Lower lobe of right lung (tissue), 2 donors: Measurements from ENCODE around the gene PPP1R14D. TPM values are rescaled to one million over a fixed set of nuclear protein-coding genes. Genes with fewer than 3 reads are reported as not detected.
A peak's percentile ranks its signal among the peaks of the same experiment; 100 is the strongest.

Source experiments
- ATAC-seq, 2 donors: fragments of 200-7000 bp; cut with Tn5 transposase; one replicate each; pipeline ENCODE4 v1.9.1; 2020 to 2022; ENCODE audit warnings: mild to moderate bottlenecking in 2 of 2, moderate library complexity in 2 of 2
- DNase-seq: peaks from one replicate; pipeline ENCODE4 v3.0.0-alpha.2; 2020
- H3K27ac ChIP-seq: fragments of 200-600 bp; one replicate; pipeline ENCODE4 v1.8.0; 2022
- H3K27me3 ChIP-seq: fragments of 200-600 bp; one replicate; pipeline ENCODE4 v1.8.0; 2022; ENCODE audit warnings: low read depth
- H3K36me3 ChIP-seq: fragments of 200-600 bp; one replicate; pipeline ENCODE4 v1.8.0; 2022; ENCODE audit warnings: mild to moderate bottlenecking
- H3K4me1 ChIP-seq: fragments of 200-600 bp; one replicate; pipeline ENCODE4 v1.8.0; 2022
- H3K4me3 ChIP-seq: fragments of 200-600 bp; one replicate; pipeline ENCODE4 v1.8.0; 2022; ENCODE audit warnings: mild to moderate bottlenecking
- H3K9me3 ChIP-seq: fragments of 200-600 bp; one replicate; pipeline ENCODE4 v1.8.0; 2022
- intact Hi-C: fragments of 100-400 bp; cut with DNase I; formaldehyde crosslinking; loops from one replicate; pipeline ENCODE4 v1.11.0; 2022
- total RNA-seq: library from RNA; stranded (reverse); fragmentation: NEBNext Ultra II Directional; extraction: Animal tissue kit (Norgen Biotek cat#: 25700); gene quantifications from one replicate; pipeline ENCODE4 v1.2.1, GENCODE V29; 2021
- TF ChIP-seq, protein P1 (sequence below): fragments of 200-600 bp; IDR thresholded peaks from one replicate; pipeline ENCODE4 v1.8.0; 2022; ENCODE audit warnings: antibody characterized with exemption, mild to moderate bottlenecking
- donor health status: DM: no; HTN: yes; CAD: no; lungs with severe emphysema.

Gene PPP1R14D
- total RNA-seq, 1 donor from 2014 or later = 0.53 TPM

DNA sequence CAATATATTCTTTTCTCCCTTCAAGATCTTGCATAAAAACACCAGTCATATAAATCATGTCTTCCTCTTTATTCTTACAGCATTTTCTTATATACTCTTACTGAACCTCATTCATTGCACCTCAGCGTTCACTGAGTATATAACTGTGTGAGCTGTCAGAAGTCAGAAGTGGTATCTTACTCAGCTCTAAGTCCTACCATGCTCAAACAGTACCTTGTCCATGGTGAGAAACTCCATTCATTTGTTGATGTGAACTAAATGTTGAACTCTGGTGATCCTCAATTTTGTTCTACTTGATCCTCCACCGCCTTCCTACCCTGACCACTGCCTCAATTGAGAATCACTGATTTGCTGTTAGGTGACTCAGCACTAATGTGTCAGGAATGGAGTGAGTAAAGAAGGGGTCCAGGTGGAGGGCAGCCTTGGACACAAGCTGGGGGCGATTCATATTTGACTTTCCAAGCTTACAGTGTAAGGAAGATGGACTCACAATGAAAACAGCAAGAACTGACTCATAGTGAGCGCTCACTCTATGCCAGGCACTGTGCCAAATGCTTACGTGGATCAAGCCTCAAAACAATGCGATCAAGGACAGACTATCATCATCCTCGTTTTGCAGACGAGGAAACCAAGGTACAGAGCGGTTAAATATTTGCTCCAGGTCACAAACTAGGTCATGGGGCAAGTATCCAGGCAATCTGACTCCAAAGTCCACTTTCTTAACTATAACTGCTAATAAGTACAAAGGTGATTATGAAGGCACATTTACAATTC, 35.1 kb downstream of the PPP1R14D start:
- intact Hi-C loops = no loop called here
- no peak for DNase-seq
- Histone ChIP-seq H3K27me3 (no peaks in the 10 kb centered on the region), H3K36me3 (peaks cover 21% of the 10 kb centered on the region), H3K4me3 (no peak overlapping the region), H3K27ac (no peak overlapping the region), H3K4me1 (peaks cover 38% of the 10 kb centered on the region), H3K9me3 (no peaks in the 10 kb centered on the region)
- ATAC-seq = no peak
- TF ChIP-seq, protein P1, sequence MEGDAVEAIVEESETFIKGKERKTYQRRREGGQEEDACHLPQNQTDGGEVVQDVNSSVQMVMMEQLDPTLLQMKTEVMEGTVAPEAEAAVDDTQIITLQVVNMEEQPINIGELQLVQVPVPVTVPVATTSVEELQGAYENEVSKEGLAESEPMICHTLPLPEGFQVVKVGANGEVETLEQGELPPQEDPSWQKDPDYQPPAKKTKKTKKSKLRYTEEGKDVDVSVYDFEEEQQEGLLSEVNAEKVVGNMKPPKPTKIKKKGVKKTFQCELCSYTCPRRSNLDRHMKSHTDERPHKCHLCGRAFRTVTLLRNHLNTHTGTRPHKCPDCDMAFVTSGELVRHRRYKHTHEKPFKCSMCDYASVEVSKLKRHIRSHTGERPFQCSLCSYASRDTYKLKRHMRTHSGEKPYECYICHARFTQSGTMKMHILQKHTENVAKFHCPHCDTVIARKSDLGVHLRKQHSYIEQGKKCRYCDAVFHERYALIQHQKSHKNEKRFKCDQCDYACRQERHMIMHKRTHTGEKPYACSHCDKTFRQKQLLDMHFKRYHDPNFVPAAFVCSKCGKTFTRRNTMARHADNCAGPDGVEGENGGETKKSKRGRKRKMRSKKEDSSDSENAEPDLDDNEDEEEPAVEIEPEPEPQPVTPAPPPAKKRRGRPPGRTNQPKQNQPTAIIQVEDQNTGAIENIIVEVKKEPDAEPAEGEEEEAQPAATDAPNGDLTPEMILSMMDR = no peak

DNA sequence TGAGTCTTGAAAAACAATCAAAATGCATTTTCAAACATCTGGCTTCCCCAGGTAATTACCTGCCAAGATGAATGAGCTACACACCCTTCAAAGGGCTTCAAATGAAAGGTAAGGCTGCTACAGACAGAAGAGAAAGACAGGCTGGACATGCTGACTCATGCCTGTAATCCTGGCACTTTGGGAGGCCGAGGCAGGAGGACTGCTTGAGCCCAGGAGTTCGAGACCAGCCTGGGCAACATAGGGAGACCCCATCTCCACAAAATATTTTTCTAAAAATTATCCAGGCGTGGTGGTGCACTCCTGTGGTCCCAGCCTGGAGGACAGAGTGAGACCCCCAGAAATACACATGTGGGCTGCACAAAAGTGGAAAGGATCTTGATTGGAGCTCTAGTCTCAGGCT, 36.1 kb downstream of the PPP1R14D start:
- ATAC-seq = no peak
- intact Hi-C loops = no loop called here
- TF ChIP-seq, protein P1 = no peak
- H3K4me3 ChIP-seq = no peak overlapping the region
- DNase-seq = no peak
- H3K27me3 ChIP-seq = no peaks in the 10 kb centered on the region
- peaks cover 43% of the 10 kb centered on the region for H3K4me1 ChIP-seq
- no peak overlapping the region for H3K27ac ChIP-seq
- H3K9me3 ChIP-seq = no peaks in the 10 kb centered on the region
- peaks cover 15% of the 10 kb centered on the region for H3K36me3 ChIP-seq

DNA sequence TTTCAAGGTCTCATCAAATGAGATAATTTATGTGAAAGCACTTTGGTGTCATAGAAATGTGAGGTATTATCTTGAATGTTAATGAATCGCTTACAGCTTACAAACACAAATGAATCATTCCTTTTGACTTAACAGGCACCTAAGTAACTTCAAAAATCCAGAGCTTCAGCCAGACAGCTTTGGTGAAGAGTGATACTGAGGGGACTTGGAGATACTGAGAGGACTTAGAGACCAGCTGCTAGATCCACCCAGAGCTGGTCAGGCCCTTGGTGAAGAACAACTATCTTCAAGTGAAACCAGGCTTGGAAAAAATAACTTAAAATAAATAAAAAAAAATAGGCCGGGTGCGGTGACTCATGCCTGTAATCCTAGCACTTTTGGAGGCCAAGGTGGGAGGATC, 37.8 kb downstream of the PPP1R14D start:
- H3K9me3 ChIP-seq = no peaks in the 10 kb centered on the region
- H3K27me3 ChIP-seq = no peaks in the 10 kb centered on the region
- ATAC-seq (no peak), DNase-seq (no peak)
- intact Hi-C loops = no loop called here
- peaks cover 45% of the 10 kb centered on the region for H3K4me1 ChIP-seq
- H3K27ac ChIP-seq = no peak overlapping the region
- H3K36me3 ChIP-seq = peaks cover 15% of the 10 kb centered on the region
- TF ChIP-seq, protein P1 = no peak
- no peak overlapping the region for H3K4me3 ChIP-seq

- TF ChIP-seq, protein P1 = no peak
- Histone ChIP-seq H3K36me3 (peaks cover 15% of the 10 kb centered on the region), H3K9me3 (no peaks in the 10 kb centered on the region), H3K4me1 (peaks cover 39% of the 10 kb centered on the region), H3K4me3 (no peak overlapping the region), H3K27ac (peak overlapping the region; percentile 20), H3K27me3 (no peaks in the 10 kb centered on the region)
- ATAC-seq = peak in 1 of 2 donors; percentile 5
- intact Hi-C loops = no loop called here
- peak; percentile 47 for DNase-seq
Observed at GRCh38 chr15:40789999-40790398, 38.5 kb downstream of the PPP1R14D start.

- H3K27ac ChIP-seq = peak overlapping the region; percentile 9
- intact Hi-C loops = no loop called here
- TF ChIP-seq, protein P1 = no peak
- peaks cover 33% of the 10 kb centered on the region for H3K4me1 ChIP-seq
- ATAC-seq (no peak), DNase-seq (peak; percentile 31)
- no peaks in the 10 kb centered on the region for H3K27me3 ChIP-seq
- no peaks in the 10 kb centered on the region for H3K9me3 ChIP-seq
- H3K4me3 ChIP-seq = no peak overlapping the region
- H3K36me3 ChIP-seq = peaks cover 15% of the 10 kb centered on the region
Observed at GRCh38 chr15:40789119-40789518, 39.4 kb downstream of the PPP1R14D start.
